A549 (cell line): Measurements from ENCODE around the gene SOWAHC. TPM values are rescaled to one million over a fixed set of nuclear protein-coding genes. Genes with fewer than 3 reads are reported as not detected.

ENCODE experiments used
- ATAC-seq, 2 experiments: fragments of 200-7000 bp in 1 of 2; fragments of >200 bp in 1 of 2; cut with Nextera tagmentation in 1 of 2; cut with Tn5 transposase in 1 of 2; 3 replicates each; pipeline versions ENCODE4 v1.8.0 to v1.9.1; 2018 to 2020; ENCODE audit warnings: mild to moderate bottlenecking in 1 of 2, moderate library complexity in 1 of 2
- CTCF ChIA-PET: fragments of 300-600 bp; sonication (Branson Sonifier 250); formaldehyde crosslinking; extraction: SDS; loops from one replicate; lab custom pipeline; 2021; ENCODE audit warnings: antibody characterized with exemption, inconsistent platforms; lab: Yijun Ruan, JAX
- POLR2A ChIA-PET: fragments of 350-600 bp; formaldehyde crosslinking; extraction: SDS; loops from one replicate; lab custom pipeline; 2021; ENCODE audit warnings: antibody characterized with exemption, inconsistent platforms; lab: Yijun Ruan, JAX
- DNase-seq, 2 experiments: peaks; one replicate each; pipeline versions ENCODE4 v3.0.0 to v3.0.0-alpha.2; 2011 to 2016; ENCODE audit warnings: low read depth in 1 of 2, low spot score in 1 of 2
- FAIRE-seq: peaks from 2 replicates; lab custom pipeline; 2011; peaks lifted over from hg19 to GRCh38; lab: Jason Lieb, UNC
- H3K27ac ChIP-seq, 2 experiments: fragments of >200 bp; sonication (Bioruptor Twin); formaldehyde crosslinking; 3 replicates each; pipeline ENCODE4 v1.5.1; 2016 to 2017
- H3K4me1 ChIP-seq: fragments of >200 bp; sonication (Bioruptor Twin); formaldehyde crosslinking; 3 replicates; pipeline ENCODE4 v1.6.1; 2016
- H3K4me2 ChIP-seq: fragments of >200 bp; sonication (Bioruptor Twin); formaldehyde crosslinking; 3 replicates; pipeline ENCODE4 v1.6.1; 2016
- H3K4me3 ChIP-seq: fragments of >200 bp; sonication (Bioruptor Twin); formaldehyde crosslinking; 3 replicates; pipeline ENCODE4 v1.5.1; 2016
- H3K9me3 ChIP-seq: fragments of >200 bp; sonication (Bioruptor Twin); formaldehyde crosslinking; 3 replicates; pipeline ENCODE4 v1.6.1; 2016
- ATOH8 ChIP-seq: fragments of 250-450 bp; sonication (Bioruptor Pico); IDR thresholded peaks from 2 replicates; pipeline ENCODE4 v1.5.0; 2020; ENCODE audit warnings: low read depth, mild to moderate bottlenecking, moderate library complexity
- BCL3 ChIP-seq: fragments of >200 bp; sonication (Bioruptor Twin); formaldehyde crosslinking; IDR thresholded peaks from 3 replicates; pipeline ENCODE4 v1.6.1; 2016
- CBX2 ChIP-seq: fragments of 200-600 bp; sonication (generic); IDR thresholded peaks from 2 replicates; pipeline ENCODE4 v1.6.1; 2016; ENCODE audit warnings: low read depth, mild to moderate bottlenecking, borderline replicate concordance
- CBX8 ChIP-seq: fragments of 200-600 bp; sonication (generic); IDR thresholded peaks from 2 replicates; pipeline ENCODE4 v1.6.1; 2016
- CHD4 ChIP-seq: fragments of 200-600 bp; sonication (generic); IDR thresholded peaks from 2 replicates; pipeline ENCODE4 v1.6.1; 2016; ENCODE audit warnings: antibody characterized with exemption, mild to moderate bottlenecking, borderline replicate concordance
- CTCF ChIP-seq: fragments of >200 bp; sonication (Bioruptor Twin); formaldehyde crosslinking; IDR thresholded peaks from 3 replicates; pipeline ENCODE4 v1.5.1; 2016
- E2F6 ChIP-seq: IDR thresholded peaks from 2 replicates; pipeline ENCODE4 v1.6.1; 2012; ENCODE audit warnings: low read depth, borderline replicate concordance
- EHF ChIP-seq: fragments of 250-450 bp; sonication (Bioruptor Pico); IDR thresholded peaks from 2 replicates; pipeline ENCODE4 v1.5.0; 2020; ENCODE audit warnings: mild to moderate bottlenecking
- ELK1 ChIP-seq: fragments of 150-350 bp; IDR thresholded peaks from 2 replicates; pipeline ENCODE4 v1.6.1; 2014; ENCODE audit warnings: low read depth, mild to moderate bottlenecking, low read length
- FOSB ChIP-seq: fragments of 250-450 bp; sonication (Bioruptor Pico); IDR thresholded peaks from 2 replicates; pipeline ENCODE4 v1.5.0; 2020; ENCODE audit warnings: mild to moderate bottlenecking, moderate library complexity
- HMGXB4 ChIP-seq: fragments of 250-450 bp; sonication (Bioruptor Pico); IDR thresholded peaks from 2 replicates; pipeline ENCODE4 v1.5.0; 2021; ENCODE audit warnings: mild to moderate bottlenecking, moderate library complexity, borderline replicate concordance
- HOXA7 ChIP-seq: fragments of 250-450 bp; sonication (Bioruptor Pico); IDR thresholded peaks from 2 replicates; pipeline ENCODE4 v1.5.0; 2020; ENCODE audit warnings: mild to moderate bottlenecking, moderate library complexity
- HOXB13 ChIP-seq: fragments of 250-450 bp; sonication (Bioruptor Pico); IDR thresholded peaks from 2 replicates; pipeline ENCODE4 v1.5.0; 2020; ENCODE audit warnings: low read depth, mild to moderate bottlenecking, moderate library complexity
- KDM1A ChIP-seq: fragments of 200-600 bp; sonication (generic); IDR thresholded peaks from 2 replicates; pipeline ENCODE4 v1.6.1; 2016; ENCODE audit warnings: low read depth, mild to moderate bottlenecking
- MAFK ChIP-seq: fragments of 450-650 bp; IDR thresholded peaks from 2 replicates; pipeline ENCODE4 v1.6.1; 2014; ENCODE audit not compliant: partially characterized antibody
- MAZ ChIP-seq: fragments of 150-350 bp; IDR thresholded peaks from 2 replicates; pipeline ENCODE4 v1.6.1; 2014; ENCODE audit warnings: antibody characterized with exemption, low read depth, low read length, borderline replicate concordance
- MYC ChIP-seq: IDR thresholded peaks from 2 replicates; pipeline ENCODE4 v1.6.1; 2012; ENCODE audit warnings: mild to moderate bottlenecking, inconsistent platforms, low read length, improper control_type of control experiment, borderline replicate concordance
- NR3C1 ChIP-seq: fragments of >200 bp; sonication (Bioruptor Twin); formaldehyde crosslinking; IDR thresholded peaks from 3 replicates; pipeline ENCODE4 v1.6.1; 2017
- RARB ChIP-seq: fragments of 250-450 bp; sonication (Bioruptor Pico); IDR thresholded peaks from 2 replicates; pipeline ENCODE4 v1.8.0; 2021; ENCODE audit warnings: mild to moderate bottlenecking, moderate library complexity
- RCOR1 ChIP-seq: fragments of 150-350 bp; IDR thresholded peaks from 2 replicates; pipeline ENCODE4 v1.6.1; 2014; ENCODE audit warnings: antibody characterized with exemption, low read length, low read depth
- RNF2 ChIP-seq: fragments of 200-600 bp; sonication (generic); IDR thresholded peaks from 2 replicates; pipeline ENCODE4 v1.6.1; 2016; ENCODE audit warnings: low read depth, mild to moderate bottlenecking, antibody characterized with exemption, moderate library complexity, borderline replicate concordance
- SMC3 ChIP-seq: fragments of >200 bp; sonication (Bioruptor Twin); formaldehyde crosslinking; IDR thresholded peaks from 3 replicates; pipeline ENCODE4 v1.6.1; 2018; ENCODE audit warnings: inconsistent platforms
- TFCP2L1 ChIP-seq: fragments of 250-450 bp; sonication (Bioruptor Pico); IDR thresholded peaks from 2 replicates; pipeline ENCODE4 v1.5.0; 2021; ENCODE audit warnings: mild to moderate bottlenecking
- TP53 ChIP-seq: fragments of 250-450 bp; sonication (Bioruptor Pico); IDR thresholded peaks from 2 replicates; pipeline ENCODE4 v1.5.0; 2021; ENCODE audit warnings: mild to moderate bottlenecking, moderate library complexity
- WGBS: methylation state at CpG from one replicate; pipeline ENCODE4 v1.1.6; 2017; ENCODE audit errors: missing lambda C conversion rate; 5-methylcytosine and 5-hydroxymethylcytosine counted together
- polyA plus RNA-seq, 4 experiments: library from polyadenylated mRNA; depleted of rRNA in 3 of 4; stranded (reverse); fragments of >200 nt; fragmentation: RNase III in 1 of 4; extraction: RNeasy Plus Mini Kit Qiagen cat#74134 plus additional on column Dnase treatment in 1 of 4; gene quantifications; 2 replicates in 3 of 4; 3 replicates in 1 of 4; pipeline ENCODE4 v1.2.3, GENCODE V29; 2011 to 2017

The SOWAHC gene
- polyA plus RNA-seq, 2 of the 4 experiments (the other 2 are of a cell fraction) = 13.7 to 14.2 TPM

- Histone ChIP-seq H3K27ac (peak overlapping the region in 1 of 2 experiments; percentile 12; a peak in 1 of 6 replicates), H3K4me2 (no peak overlapping the region), H3K9me3 (no peaks in the 10 kb centered on the region), H3K4me1 (peaks cover 8% of the 10 kb centered on the region)
- CTCF ChIA-PET = no interaction called here
- no peak for FAIRE-seq
- no peak for TF ChIP-seq KDM1A
- TF ChIP-seq EHF = no peak
- no peak for TF ChIP-seq CBX2
- TF ChIP-seq FOSB = no peak
- TF ChIP-seq, all 56 proteins: peak for 0
- H3K4me3 ChIP-seq = no peak overlapping the region
- POLR2A ChIA-PET = no interaction called here
- ATAC-seq (no peak), DNase-seq (no peak)
- WGBS = 81% methylated on average over 8 of the region's 8 CpGs
Measured at GRCh38 chr2:109648041-109648527, 33.9 kb downstream of the SOWAHC start.

- WGBS = 69% methylated on average over 14 of the region's 14 CpGs
- ATAC-seq = no peak
- no peak for FAIRE-seq
- ChIA-PET CTCF (interaction anchor here (1.3 to 1.8 kb wide), 2 partner anchors 10 to 86 kb away, joined by 3 to 6 read pairs; no protein-coding TSS in a partner anchor), POLR2A (no interaction called here)
- H3K4me1 ChIP-seq = peaks cover under 1% of the 10 kb centered on the region; the same call in 2 of the 3 replicates
- no peak overlapping the region for H3K4me2 ChIP-seq
- DNase-seq = no peak
- no peak overlapping the region for H3K4me3 ChIP-seq
- no peaks in the 10 kb centered on the region for H3K9me3 ChIP-seq
- no peak for TF ChIP-seq MYC
- no peak for TF ChIP-seq MAZ
- no peak for TF ChIP-seq E2F6
- TF ChIP-seq EHF = no peak
- TF ChIP-seq CTCF = no peak
- TF ChIP-seq BCL3 = no peak
- TF ChIP-seq RNF2 = no peak
- no peak for TF ChIP-seq MAFK
- TF ChIP-seq HOXA7 = no peak
- no peak for TF ChIP-seq CBX8
- TF ChIP-seq FOSB = no peak
- H3K27ac ChIP-seq = no peak overlapping the region
Measured at GRCh38 chr2:109649736-109650695, 35.9 kb downstream of the SOWAHC start.

GRCh38 chr2:109654326-109655050 lies 40.3 kb downstream of the SOWAHC start:
- TF ChIP-seq SMC3 (no peak), TP53 (CRISPR knock-in tag) (no peak), HMGXB4 (CRISPR knock-in tag) (no peak), ELK1 (no peak), ATOH8 (no peak), RARB (no peak), NR3C1 (no peak), HOXB13 (CRISPR knock-in tag) (no peak), RCOR1 (no peak), CHD4 (no peak), TFCP2L1 (CRISPR knock-in tag) (no peak)
- TF ChIP-seq, all 56 proteins: peak for 0
- WGBS = 82% methylated on average over 8 of the region's 8 CpGs

More at GRCh38 chr2:109654326-109655050, 40.3 kb downstream of the SOWAHC start:
- no peaks in the 10 kb centered on the region for H3K9me3 ChIP-seq
- POLR2A ChIA-PET = no interaction called here
- CTCF ChIA-PET = no interaction called here
- no peaks in the 10 kb centered on the region for H3K4me1 ChIP-seq
- no peak for DNase-seq
- ATAC-seq = no peak
- FAIRE-seq = no peak
- no peak overlapping the region for H3K27ac ChIP-seq
- no peak overlapping the region for H3K4me3 ChIP-seq
- H3K4me2 ChIP-seq = no peak overlapping the region
